HG03135 (cell line): ENCODE measurements around the gene CUEDC2.

ENCODE experiments used
- ATAC-seq: cut with Tn5 transposase; IDR thresholded peaks from one replicate; pipeline ENCODE4 v1.9.1; 2021; ENCODE audit warnings: mild to moderate bottlenecking, moderate library complexity; ENCODE audit not compliant: unreplicated experiment

Gene CUEDC2

DNA sequence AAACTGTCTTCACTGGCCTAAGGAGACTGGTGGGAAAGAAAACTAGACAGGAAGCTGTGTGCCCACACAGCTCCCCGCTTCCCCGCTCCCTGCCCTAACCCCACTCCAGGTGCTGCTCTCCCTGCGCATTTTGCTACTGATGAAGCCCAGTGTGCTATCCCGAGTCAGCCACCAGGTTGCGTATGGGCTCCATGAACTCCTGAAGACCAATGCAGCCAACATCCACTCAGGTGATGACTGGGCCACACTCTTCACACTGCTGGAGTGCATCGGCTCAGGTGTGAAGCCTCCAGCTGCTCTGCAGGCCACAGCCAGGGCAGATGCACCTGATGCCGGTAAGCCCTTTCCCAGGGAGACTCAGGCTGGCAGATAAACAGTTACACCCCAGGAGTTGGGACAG lies 57.1 kb downstream of the CUEDC2 start:
- no peak for ATAC-seq
